ENCODE data around the gene KREMEN2.
A peak's percentile ranks its signal among the peaks of the same experiment; 100 is the strongest.

Gene KREMEN2

GRCh38 chr16:2955779-2956578 is 8.1 kb upstream of the KREMEN2 start:
- Histone ChIP-seq H3K9me3 (replicated peaks in 1 of 2; ENCODE audit: control insufficient read depth in 2 of 2, insufficient read depth in 1 of 2, low read depth in 1 of 2, low read length in 2 of 2) (no peaks in the 10 kb centered on the region), H2BK12ac (ENCODE audit: low read length) (no peak overlapping the region), H3K36me3 (replicated peaks in 1 of 2; ENCODE audit: control insufficient read depth in 2 of 2, insufficient read depth in 2 of 2, low read length in 2 of 2) (no peaks in the 10 kb centered on the region), H2AFZ (ENCODE audit: low read length) (peak overlapping the region; percentile 72), H3K27ac (replicated peaks; ENCODE audit: low read length) (no peak overlapping the region), H3K27me3 (ENCODE audit: control insufficient read depth in 3 of 3, insufficient read depth in 3 of 3, low read depth in 1 of 3, low read length in 3 of 3) (no peaks in the 10 kb centered on the region), H2BK15ac (ENCODE audit: low read length) (no peak overlapping the region), H3K23ac (ENCODE audit: low read depth, low read length, poor library complexity) (peak overlapping the region; percentile 55), H2BK120ac (ENCODE audit: low read depth, low read length) (no peak overlapping the region), H4K91ac (ENCODE audit: low read depth, low read length, poor library complexity) (no peak overlapping the region), H3K4me1 (ENCODE audit: control insufficient read depth in 2 of 2, insufficient read depth in 1 of 2, low read depth in 1 of 2, low read length in 2 of 2) (peaks cover 0 to 7% of the 10 kb centered on the region in 2 donors), H3K4ac (ENCODE audit: low read length) (peak overlapping the region; percentile 37), H3K79me1 (ENCODE audit: low read depth, low read length) (peaks cover 2% of the 10 kb centered on the region), H3K4me2 (ENCODE audit: insufficient read depth, low read length, poor library complexity, severe bottlenecking) (no peak overlapping the region), H3K18ac (ENCODE audit: low read length) (peak overlapping the region; percentile 28), H2AK5ac (ENCODE audit: low read depth, low read length) (peak overlapping the region; percentile 86), H3K14ac (ENCODE audit: low read length) (peak overlapping the region; percentile 97), H2BK5ac (ENCODE audit: low read length) (no peak overlapping the region), H4K8ac (ENCODE audit: low read depth, low read length) (no peak overlapping the region), H3K9ac (ENCODE audit: low read depth, low read length, poor library complexity) (no peak overlapping the region), H3K4me3 (ENCODE audit: low read length in 2 of 2) (no peak overlapping the region)
- WGBS, 2 donors (ENCODE audit: extremely low coverage in 2 of 2, insufficient read length in 2 of 2, insufficient replicate concordance in 1 of 2): no CpG with 5 or more reads among the region's 21 CpGs
- no peak for DNase-seq (ENCODE audit: low spot score)

- H3K4me3 ChIP-seq (ENCODE audit: low read length in 2 of 2): no peak overlapping the region
- no peaks in the 10 kb centered on the region for H3K36me3 ChIP-seq (replicated peaks in 1 of 2; ENCODE audit: control insufficient read depth in 2 of 2, insufficient read depth in 2 of 2, low read length in 2 of 2)
- H2BK120ac ChIP-seq (ENCODE audit: low read depth, low read length): no peak overlapping the region
- no peak overlapping the region for H3K4ac ChIP-seq (ENCODE audit: low read length)
- no peaks in the 10 kb centered on the region for H3K9me3 ChIP-seq (replicated peaks in 1 of 2; ENCODE audit: control insufficient read depth in 2 of 2, insufficient read depth in 1 of 2, low read depth in 1 of 2, low read length in 2 of 2)
- no peak overlapping the region for H2BK12ac ChIP-seq (ENCODE audit: low read length)
- no CpG with 5 or more reads among the region's 11 CpGs for WGBS, 2 donors (ENCODE audit: extremely low coverage in 2 of 2, insufficient read length in 2 of 2, insufficient replicate concordance in 1 of 2)
- no peak overlapping the region for H3K4me2 ChIP-seq (ENCODE audit: insufficient read depth, low read length, poor library complexity, severe bottlenecking)
- H3K4me1 ChIP-seq (ENCODE audit: control insufficient read depth in 2 of 2, insufficient read depth in 1 of 2, low read depth in 1 of 2, low read length in 2 of 2): peaks cover 0 to 7% of the 10 kb centered on the region in 2 donors
- no peak overlapping the region for H3K23ac ChIP-seq (ENCODE audit: low read depth, low read length, poor library complexity)
- no peak overlapping the region for H3K18ac ChIP-seq (ENCODE audit: low read length)
- H3K27me3 ChIP-seq (ENCODE audit: control insufficient read depth in 3 of 3, insufficient read depth in 3 of 3, low read depth in 1 of 3, low read length in 3 of 3): no peaks in the 10 kb centered on the region
- no peak for DNase-seq (ENCODE audit: low spot score)
- H3K14ac ChIP-seq (ENCODE audit: low read length): peak overlapping the region; percentile 97
- H4K91ac ChIP-seq (ENCODE audit: low read depth, low read length, poor library complexity): no peak overlapping the region
- peak overlapping the region; percentile 72 for H2AFZ ChIP-seq (ENCODE audit: low read length)
- no peak overlapping the region for H3K9ac ChIP-seq (ENCODE audit: low read depth, low read length, poor library complexity)
- H3K79me1 ChIP-seq (ENCODE audit: low read depth, low read length): peaks cover 2% of the 10 kb centered on the region
- H3K27ac ChIP-seq (replicated peaks; ENCODE audit: low read length): no peak overlapping the region
- H2BK15ac ChIP-seq (ENCODE audit: low read length): no peak overlapping the region
- H2AK5ac ChIP-seq (ENCODE audit: low read depth, low read length): peak overlapping the region; percentile 86
- no peak overlapping the region for H2BK5ac ChIP-seq (ENCODE audit: low read length)
- H4K8ac ChIP-seq (ENCODE audit: low read depth, low read length): no peak overlapping the region
These were observed 7.5 kb upstream of the KREMEN2 start for GRCh38 chr16:2956579-2956956.

- H3K14ac ChIP-seq (ENCODE audit: low read length): no peak overlapping the region
- peaks cover 3 to 17% of the 10 kb centered on the region in 2 donors for H3K4me1 ChIP-seq (ENCODE audit: control insufficient read depth in 2 of 2, insufficient read depth in 1 of 2, low read depth in 1 of 2, low read length in 2 of 2)
- H3K4me3 ChIP-seq (ENCODE audit: low read length in 2 of 2): no peak overlapping the region
These were observed 4.9 kb upstream of the KREMEN2 start for GRCh38 chr16:2959206-2959605.

GRCh38 chr16:2960183-2961010 is 3.7 kb upstream of the KREMEN2 start:
- no peak overlapping the region for H2AFZ ChIP-seq (ENCODE audit: low read length)
- H4K8ac ChIP-seq (ENCODE audit: low read depth, low read length): no peak overlapping the region
- H3K27ac ChIP-seq (replicated peaks; ENCODE audit: low read length): no peak overlapping the region
- no peak overlapping the region for H3K14ac ChIP-seq (ENCODE audit: low read length)
- no peak overlapping the region for H3K9ac ChIP-seq (ENCODE audit: low read depth, low read length, poor library complexity)
- no peak overlapping the region for H3K18ac ChIP-seq (ENCODE audit: low read length)
- H3K4me2 ChIP-seq (ENCODE audit: insufficient read depth, low read length, poor library complexity, severe bottlenecking): no peak overlapping the region
- no peak overlapping the region for H2BK12ac ChIP-seq (ENCODE audit: low read length)
- no peak overlapping the region for H3K4me3 ChIP-seq (ENCODE audit: low read length in 2 of 2)
- peaks cover 4% of the 10 kb centered on the region for H3K79me1 ChIP-seq (ENCODE audit: low read depth, low read length)
- DNase-seq (ENCODE audit: low spot score): no peak
- H2BK15ac ChIP-seq (ENCODE audit: low read length): peak overlapping the region; percentile 67
- no peak overlapping the region for H2BK120ac ChIP-seq (ENCODE audit: low read depth, low read length)
- no peak overlapping the region for H3K4ac ChIP-seq (ENCODE audit: low read length)
- H4K91ac ChIP-seq (ENCODE audit: low read depth, low read length, poor library complexity): no peak overlapping the region
- H3K4me1 ChIP-seq (ENCODE audit: control insufficient read depth in 2 of 2, insufficient read depth in 1 of 2, low read depth in 1 of 2, low read length in 2 of 2): peaks cover 8 to 21% of the 10 kb centered on the region in 2 donors
- H2BK5ac ChIP-seq (ENCODE audit: low read length): no peak overlapping the region
- H3K9me3 ChIP-seq (replicated peaks in 1 of 2; ENCODE audit: control insufficient read depth in 2 of 2, insufficient read depth in 1 of 2, low read depth in 1 of 2, low read length in 2 of 2): no peaks in the 10 kb centered on the region
- H2AK5ac ChIP-seq (ENCODE audit: low read depth, low read length): peak overlapping the region; percentile 81
- no peak overlapping the region for H3K23ac ChIP-seq (ENCODE audit: low read depth, low read length, poor library complexity)
- WGBS, 2 donors (ENCODE audit: extremely low coverage in 2 of 2, insufficient read length in 2 of 2, insufficient replicate concordance in 1 of 2): no CpG with 5 or more reads among the region's 17 CpGs
- H3K27me3 ChIP-seq (ENCODE audit: control insufficient read depth in 3 of 3, insufficient read depth in 3 of 3, low read depth in 1 of 3, low read length in 3 of 3): peaks cover 0 to 21% (median 20%) of the 10 kb centered on the region in 3 experiments
- H3K36me3 ChIP-seq (replicated peaks in 1 of 2; ENCODE audit: control insufficient read depth in 2 of 2, insufficient read depth in 2 of 2, low read length in 2 of 2): no peaks in the 10 kb centered on the region

More at GRCh38 chr16:2959206-2959605, 4.9 kb upstream of the KREMEN2 start:
- no peak overlapping the region for H2AK5ac ChIP-seq (ENCODE audit: low read depth, low read length)
- H2BK15ac ChIP-seq (ENCODE audit: low read length): no peak overlapping the region
- DNase-seq (ENCODE audit: low spot score): no peak
- H2AFZ ChIP-seq (ENCODE audit: low read length): no peak overlapping the region
- H4K91ac ChIP-seq (ENCODE audit: low read depth, low read length, poor library complexity): no peak overlapping the region
- no CpG with 5 or more reads among the region's 10 CpGs for whole genome bisulfite sequencing, 2 donors (ENCODE audit: extremely low coverage in 2 of 2, insufficient read length in 2 of 2, insufficient replicate concordance in 1 of 2)
- H3K9me3 ChIP-seq (replicated peaks in 1 of 2; ENCODE audit: control insufficient read depth in 2 of 2, insufficient read depth in 1 of 2, low read depth in 1 of 2, low read length in 2 of 2): no peaks in the 10 kb centered on the region
- no peak overlapping the region for H4K8ac ChIP-seq (ENCODE audit: low read depth, low read length)
- no peaks in the 10 kb centered on the region for H3K36me3 ChIP-seq (replicated peaks in 1 of 2; ENCODE audit: control insufficient read depth in 2 of 2, insufficient read depth in 2 of 2, low read length in 2 of 2)
- H2BK120ac ChIP-seq (ENCODE audit: low read depth, low read length): no peak overlapping the region
- no peak overlapping the region for H2BK5ac ChIP-seq (ENCODE audit: low read length)
- no peak overlapping the region for H2BK12ac ChIP-seq (ENCODE audit: low read length)
- no peak overlapping the region for H3K4ac ChIP-seq (ENCODE audit: low read length)
- H3K23ac ChIP-seq (ENCODE audit: low read depth, low read length, poor library complexity): no peak overlapping the region
- no peak overlapping the region for H3K18ac ChIP-seq (ENCODE audit: low read length)
- peaks cover 2% of the 10 kb centered on the region for H3K79me1 ChIP-seq (ENCODE audit: low read depth, low read length)
- H3K4me2 ChIP-seq (ENCODE audit: insufficient read depth, low read length, poor library complexity, severe bottlenecking): no peak overlapping the region
- peaks cover 0 to 19% (median 18%) of the 10 kb centered on the region in 3 experiments for H3K27me3 ChIP-seq (ENCODE audit: control insufficient read depth in 3 of 3, insufficient read depth in 3 of 3, low read depth in 1 of 3, low read length in 3 of 3)
- H3K9ac ChIP-seq (ENCODE audit: low read depth, low read length, poor library complexity): no peak overlapping the region
- H3K27ac ChIP-seq (replicated peaks; ENCODE audit: low read length): no peak overlapping the region

Data from neuronal stem cell (in vitro differentiated cells).